Spinal cord (tissue), 10 donors: ENCODE data around the gene KY. TPM values are rescaled to one million over a fixed set of nuclear protein-coding genes. Genes with fewer than 3 reads are reported as not detected.

Experiments
- DNase-seq, 6 donors: peaks; one replicate each; pipeline versions ENCODE4 v3.0.0 to v3.0.0-alpha.2; 2013 to 2015; ENCODE audit warnings: low spot score in 6 of 6, low read depth in 4 of 6
- H3K27ac ChIP-seq: one replicate; pipeline ENCODE4 v1.5.1; 2013; ENCODE audit warnings: low read depth, low read length, control low read depth
- H3K27me3 ChIP-seq: one replicate; pipeline ENCODE4 v1.6.1; 2013; ENCODE audit warnings: low read length; ENCODE audit not compliant: control insufficient read depth, insufficient read depth
- H3K36me3 ChIP-seq: one replicate; pipeline ENCODE4 v1.6.1; 2013; ENCODE audit warnings: low read length; ENCODE audit not compliant: control insufficient read depth, insufficient read depth
- H3K4me1 ChIP-seq: one replicate; pipeline ENCODE4 v1.6.1; 2013; ENCODE audit warnings: low read length; ENCODE audit not compliant: control insufficient read depth, insufficient read depth
- H3K4me3 ChIP-seq: one replicate; pipeline ENCODE4 v1.5.1; 2013; ENCODE audit warnings: low read depth, low read length, control low read depth
- H3K9me3 ChIP-seq: one replicate; pipeline ENCODE4 v1.6.1; 2013; ENCODE audit warnings: low read length; ENCODE audit not compliant: control insufficient read depth, insufficient read depth
- WGBS: methylation state at CpG from one replicate; pipeline ENCODE4 v1.1.5; 2013; ENCODE audit warnings: missing lambda C conversion rate; ENCODE audit not compliant: insufficient coverage; 5-methylcytosine and 5-hydroxymethylcytosine counted together
- polyA plus RNA-seq, 2 donors: library from polyadenylated mRNA; unstranded; fragments of 120-200 nt; gene quantifications; one replicate each; pipeline ENCODE4 v1.2.1, GENCODE V29; 2013; ENCODE audit not compliant: insufficient read length in 2 of 2
- total RNA-seq, 2 donors: library from RNA; depleted of rRNA in 1 of 2; stranded (reverse); fragments of 120-200 nt in 1 of 2; fragments of >200 nt in 1 of 2; gene quantifications; one replicate each; pipeline versions ENCODE4 v1.2.3 to v1.2.4, GENCODE V29; 2013 to 2014
- donor health status: healthy.

Gene KY
- total and polyA plus RNA-seq, 4 donors: 1.5 to 4.2 (median 2.5) TPM

GRCh38 chr3:134564991-134565390 lies 85.8 kb downstream of the KY start:
- DNase-seq: no peak
- no peaks in the 10 kb centered on the region for H3K4me1 ChIP-seq
- H3K27me3 ChIP-seq: no peaks in the 10 kb centered on the region
- H3K9me3 ChIP-seq: no peaks in the 10 kb centered on the region
- H3K4me3 ChIP-seq: no peak overlapping the region
- H3K36me3 ChIP-seq: peaks cover 14% of the 10 kb centered on the region
- H3K27ac ChIP-seq: no peak overlapping the region
- WGBS: 100% methylated on average over 1 of the region's 2 CpGs

GRCh38 chr3:134563601-134564000 lies 87.2 kb downstream of the KY start:
- no peaks in the 10 kb centered on the region for H3K27me3 ChIP-seq
- no peak for DNase-seq
- no peaks in the 10 kb centered on the region for H3K4me1 ChIP-seq
- H3K27ac ChIP-seq: no peak overlapping the region
- H3K4me3 ChIP-seq: no peak overlapping the region
- no peaks in the 10 kb centered on the region for H3K9me3 ChIP-seq
- H3K36me3 ChIP-seq: peaks cover 17% of the 10 kb centered on the region
- 100% methylated on average over 4 of the region's 6 CpGs for WGBS

GRCh38 chr3:134562055-134562454 lies 88.8 kb downstream of the KY start:
- 95% methylated on average over 3 of the region's 4 CpGs for WGBS
- H3K27me3 ChIP-seq: no peaks in the 10 kb centered on the region
- H3K4me1 ChIP-seq: no peaks in the 10 kb centered on the region
- DNase-seq: no peak
- no peak overlapping the region for H3K27ac ChIP-seq
- H3K9me3 ChIP-seq: no peaks in the 10 kb centered on the region
- H3K36me3 ChIP-seq: peaks cover 17% of the 10 kb centered on the region
- no peak overlapping the region for H3K4me3 ChIP-seq

- H3K27me3 ChIP-seq: no peaks in the 10 kb centered on the region
- no peaks in the 10 kb centered on the region for H3K9me3 ChIP-seq
- WGBS: 90% methylated on average over 1 of the region's 3 CpGs
- no peaks in the 10 kb centered on the region for H3K4me1 ChIP-seq
- no peak overlapping the region for H3K27ac ChIP-seq
- no peak for DNase-seq
- peaks cover 19% of the 10 kb centered on the region for H3K36me3 ChIP-seq
- no peak overlapping the region for H3K4me3 ChIP-seq
Measured at GRCh38 chr3:134559591-134559990, 91.2 kb downstream of the KY start.

Other genes with a start within 250 kb of the KY start
- 100 to 1,000 TPM in 1 of 2 donors, 10 to 100 TPM in 1; 99.0 to 102 TPM for gene ANAPC13, start 165.0 kb downstream of the KY start, total RNA-seq
- gene ANAPC13, start 165.0 kb downstream of the KY start, polyA plus RNA-seq: 100 to 1,000 TPM; 111 to 143 TPM
- 10 to 100 TPM; 26.3 to 27.3 TPM for gene CEP63, start 165.0 kb downstream of the KY start, total RNA-seq
- gene CEP63, start 165.0 kb downstream of the KY start, polyA plus RNA-seq: 10 to 100 TPM; 29.9 to 35.2 TPM
- 10 to 100 TPM; 10.0 to 14.6 TPM for gene EPHB1, start 144.2 kb upstream of the KY start, total RNA-seq
- 10 to 100 TPM; 31.0 to 47.6 TPM for gene EPHB1, start 144.2 kb upstream of the KY start, polyA plus RNA-seq